Chondrocyte (in vitro differentiated cells): ENCODE data around the gene DCN. TPM values are rescaled to one million over a fixed set of nuclear protein-coding genes. Genes with fewer than 3 reads are reported as not detected.
A peak's percentile ranks its signal among the peaks of the same experiment; 100 is the strongest.

ENCODE experiments used
- DNase-seq: peaks from one replicate; pipeline ENCODE4 v3.0.0; 2021; ENCODE audit warnings: mixed read lengths, low spot score
- H3K27ac Mint-ChIP-seq: one replicate; pipeline ENCODE4 v1.8.0; 2021; ENCODE audit warnings: mild to moderate bottlenecking, moderate library complexity, mixed read lengths; ENCODE audit not compliant: unreplicated experiment
- H3K27me3 Mint-ChIP-seq: 2 replicates; pipeline ENCODE4 v1.8.0; 2021; ENCODE audit warnings: low read depth, mixed read lengths
- H3K36me3 Mint-ChIP-seq: 2 replicates; pipeline ENCODE4 v1.8.0; 2021; ENCODE audit warnings: low read depth, mixed read lengths
- H3K4me1 Mint-ChIP-seq: 2 replicates; pipeline ENCODE4 v1.8.0; 2021; ENCODE audit warnings: low read depth, mild to moderate bottlenecking, mixed read lengths
- H3K4me3 Mint-ChIP-seq: one replicate; pipeline ENCODE4 v1.8.0; 2021; ENCODE audit warnings: mild to moderate bottlenecking, moderate library complexity, mixed read lengths; ENCODE audit not compliant: unreplicated experiment
- H3K9me3 Mint-ChIP-seq: 2 replicates; pipeline ENCODE4 v1.8.0; 2021; ENCODE audit warnings: low read depth, mixed read lengths
- total RNA-seq: library from RNA; stranded (reverse); gene quantifications from 3 replicates; pipeline ENCODE4 v1.2.1, GENCODE V29; 2021
- TF ChIP-seq, protein P1 (sequence below): fragments of 200-600 bp; sonication (generic); IDR thresholded peaks from 2 replicates; pipeline ENCODE4 v1.5.0; 2021; ENCODE audit warnings: antibody characterized with exemption, mild to moderate bottlenecking, moderate library complexity

Gene DCN
- total RNA-seq, 1 donor from 2014 or later = 723 TPM

DNA sequence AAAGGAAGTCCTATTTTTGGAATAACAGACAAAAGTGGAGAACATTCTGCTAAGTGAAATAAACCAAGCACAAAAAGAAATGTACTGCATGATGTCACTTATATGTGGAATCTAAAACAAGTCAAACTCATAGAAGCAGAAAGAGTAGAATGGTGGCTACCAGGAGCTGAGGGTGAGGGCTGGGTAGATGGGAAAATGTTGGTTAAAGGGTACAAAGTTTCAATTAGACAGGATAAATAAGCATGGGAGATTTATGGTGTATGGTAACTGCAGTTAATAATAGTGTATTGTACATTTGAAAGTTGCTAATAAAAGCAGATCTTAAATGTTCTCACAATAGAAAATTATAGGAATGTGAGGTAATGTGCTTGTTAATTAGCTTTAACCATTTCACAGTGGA lies 84.2 kb downstream of the DCN start:
- Mint-ChIP-seq H3K4me3 (no peak overlapping the region), H3K27me3 (no peaks in the 10 kb centered on the region), H3K27ac (peak overlapping the region; percentile 96), H3K36me3 (peaks cover 5% of the 10 kb centered on the region), H3K9me3 (peaks cover 2% of the 10 kb centered on the region), H3K4me1 (peaks cover 67% of the 10 kb centered on the region)
- DNase-seq = no peak
- TF ChIP-seq, protein P1, sequence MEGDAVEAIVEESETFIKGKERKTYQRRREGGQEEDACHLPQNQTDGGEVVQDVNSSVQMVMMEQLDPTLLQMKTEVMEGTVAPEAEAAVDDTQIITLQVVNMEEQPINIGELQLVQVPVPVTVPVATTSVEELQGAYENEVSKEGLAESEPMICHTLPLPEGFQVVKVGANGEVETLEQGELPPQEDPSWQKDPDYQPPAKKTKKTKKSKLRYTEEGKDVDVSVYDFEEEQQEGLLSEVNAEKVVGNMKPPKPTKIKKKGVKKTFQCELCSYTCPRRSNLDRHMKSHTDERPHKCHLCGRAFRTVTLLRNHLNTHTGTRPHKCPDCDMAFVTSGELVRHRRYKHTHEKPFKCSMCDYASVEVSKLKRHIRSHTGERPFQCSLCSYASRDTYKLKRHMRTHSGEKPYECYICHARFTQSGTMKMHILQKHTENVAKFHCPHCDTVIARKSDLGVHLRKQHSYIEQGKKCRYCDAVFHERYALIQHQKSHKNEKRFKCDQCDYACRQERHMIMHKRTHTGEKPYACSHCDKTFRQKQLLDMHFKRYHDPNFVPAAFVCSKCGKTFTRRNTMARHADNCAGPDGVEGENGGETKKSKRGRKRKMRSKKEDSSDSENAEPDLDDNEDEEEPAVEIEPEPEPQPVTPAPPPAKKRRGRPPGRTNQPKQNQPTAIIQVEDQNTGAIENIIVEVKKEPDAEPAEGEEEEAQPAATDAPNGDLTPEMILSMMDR = no peak

DNA sequence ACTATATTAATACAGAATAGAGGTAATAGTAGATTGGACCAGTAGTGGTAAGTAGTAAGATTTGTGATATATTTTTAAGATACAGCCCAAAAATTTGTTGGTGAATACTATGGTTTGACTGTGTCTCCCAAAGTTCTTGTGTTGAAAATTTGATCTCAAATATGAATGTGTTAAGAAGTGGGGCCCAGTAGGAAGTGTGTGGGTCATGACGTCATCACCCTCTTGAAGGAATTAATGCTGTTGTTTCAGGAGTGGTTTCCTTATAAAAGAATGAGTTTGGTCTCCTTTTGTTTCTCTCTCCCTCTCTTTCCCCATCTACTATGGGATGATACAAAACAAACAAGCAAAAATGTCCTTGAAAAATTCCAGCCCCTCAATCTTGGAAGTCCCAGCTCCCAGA lies 87.7 kb downstream of the DCN start:
- no peak overlapping the region for H3K27ac Mint-ChIP-seq

DNA sequence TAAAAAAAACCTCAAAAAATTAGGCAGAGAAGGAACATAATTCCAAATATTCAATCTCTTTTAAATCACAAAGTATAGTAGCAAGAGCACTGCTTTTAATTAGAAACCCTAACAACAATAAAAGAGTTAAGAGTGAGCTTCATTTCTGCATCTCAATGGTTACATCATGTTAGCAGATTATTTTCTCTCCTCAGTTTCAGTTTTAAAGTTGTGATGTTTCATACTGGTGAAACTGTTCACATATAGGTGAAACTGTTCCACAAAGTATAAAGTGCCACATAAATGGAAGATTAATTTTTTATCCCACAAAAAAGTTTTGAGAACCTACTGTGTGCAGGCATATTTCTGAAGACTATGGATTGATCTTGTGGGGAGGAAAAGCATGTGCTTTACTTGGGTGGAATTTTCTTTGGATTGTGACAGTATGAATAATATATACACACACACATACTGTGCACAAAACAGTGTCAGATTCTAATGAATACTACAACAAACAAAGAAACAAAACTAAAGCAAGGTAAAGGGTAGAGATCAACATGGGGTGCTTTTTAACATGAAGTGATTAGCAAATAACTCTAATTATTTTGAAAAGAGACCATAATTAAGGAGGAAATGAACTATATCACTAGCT lies 88.5 kb downstream of the DCN start:
- Mint-ChIP-seq H3K4me1 (peaks cover 43% of the 10 kb centered on the region), H3K4me3 (peak overlapping the region; percentile 21), H3K27ac (peak overlapping the region; percentile 82), H3K36me3 (peaks cover 16% of the 10 kb centered on the region), H3K27me3 (no peaks in the 10 kb centered on the region), H3K9me3 (peaks cover 24% of the 10 kb centered on the region)
- no peak for DNase-seq
- TF ChIP-seq, protein P1 = no peak

More for the DNA sequence above, 87.7 kb downstream of the DCN start:
- DNase-seq = no peak
- Mint-ChIP-seq H3K9me3 (peaks cover 16% of the 10 kb centered on the region), H3K27me3 (no peaks in the 10 kb centered on the region), H3K36me3 (peaks cover 10% of the 10 kb centered on the region), H3K4me1 (peaks cover 51% of the 10 kb centered on the region), H3K4me3 (no peak overlapping the region)
- TF ChIP-seq, protein P1 = no peak

DNA sequence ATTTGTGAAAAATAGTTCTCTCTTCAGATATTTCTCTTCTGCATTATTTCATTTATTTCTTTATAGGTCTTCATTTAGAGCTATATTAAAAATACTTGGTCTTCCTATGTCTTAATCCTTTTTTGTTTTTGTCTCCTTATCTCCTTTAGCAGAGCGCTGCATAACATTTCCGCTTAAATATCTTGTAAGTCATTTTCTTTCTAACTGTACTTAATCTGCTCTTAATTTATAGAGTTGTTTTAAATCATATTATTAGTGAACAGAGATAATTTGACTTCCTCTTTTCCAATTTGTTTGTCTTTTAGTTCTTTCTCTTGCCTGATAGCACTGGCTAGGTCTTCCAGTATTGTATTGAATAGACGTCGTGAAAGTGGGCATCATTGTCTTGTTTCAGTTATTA lies 89.3 kb downstream of the DCN start:
- H3K27me3 Mint-ChIP-seq = no peaks in the 10 kb centered on the region
- H3K27ac Mint-ChIP-seq = no peak overlapping the region
- H3K4me1 Mint-ChIP-seq = peaks cover 36% of the 10 kb centered on the region
- peaks cover 32% of the 10 kb centered on the region for H3K9me3 Mint-ChIP-seq
- no peak for DNase-seq
- TF ChIP-seq, protein P1 = no peak
- H3K4me3 Mint-ChIP-seq = no peak overlapping the region
- H3K36me3 Mint-ChIP-seq = peaks cover 20% of the 10 kb centered on the region

DNA sequence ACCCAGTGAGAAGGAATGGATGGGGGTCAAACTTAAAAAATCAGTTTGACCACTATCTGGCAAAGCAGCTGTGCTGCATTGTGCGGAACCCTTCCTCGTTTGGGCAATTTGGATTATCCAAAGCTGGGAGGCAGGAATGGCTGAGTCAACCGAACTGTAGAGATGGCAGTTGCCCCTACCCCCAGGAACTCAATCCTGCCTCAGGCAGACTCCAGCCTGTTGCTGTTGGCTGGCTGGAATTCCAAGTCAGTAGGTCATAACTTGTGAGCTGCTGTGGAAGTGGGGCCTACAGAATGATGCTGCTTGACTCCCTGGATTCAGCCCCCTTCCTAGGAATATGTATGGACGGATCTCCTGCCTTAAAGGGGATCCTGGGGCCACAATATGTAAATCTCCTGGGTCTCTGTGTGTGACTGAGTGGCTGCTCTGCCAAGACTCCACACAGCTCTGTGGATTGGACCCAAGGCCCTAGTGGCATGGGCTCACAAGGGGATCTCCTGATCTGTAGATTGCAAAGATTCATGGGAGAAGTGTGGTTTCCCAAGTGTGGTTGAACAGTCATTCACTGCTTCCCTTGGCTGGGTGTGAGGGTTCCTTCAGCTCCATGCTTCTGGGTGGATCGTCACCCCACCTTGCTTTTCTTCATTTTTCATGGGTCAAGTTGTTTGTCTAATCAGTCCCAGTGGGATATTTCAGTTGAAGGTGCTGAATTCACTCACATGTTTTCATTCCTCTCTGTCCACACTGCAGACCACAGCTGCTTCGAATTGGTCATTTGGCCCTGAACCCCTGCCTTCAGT lies 90.5 kb downstream of the DCN start:
- Mint-ChIP-seq H3K27me3 (no peaks in the 10 kb centered on the region), H3K4me3 (no peak overlapping the region), H3K36me3 (peaks cover 20% of the 10 kb centered on the region), H3K27ac (peak overlapping the region; percentile 9), H3K4me1 (peaks cover 28% of the 10 kb centered on the region), H3K9me3 (peaks cover 41% of the 10 kb centered on the region)
- no peak for DNase-seq
- TF ChIP-seq, protein P1 = no peak

Other genes starting within 250 kb of the DCN start
- gene CCER1, start 227.6 kb downstream of the DCN start, total RNA-seq = not detected in 3 replicates
- not detected in 3 replicates for gene EPYC, start 177.8 kb downstream of the DCN start, total RNA-seq
- gene KERA, start 124.8 kb downstream of the DCN start, total RNA-seq = not detected in 3 replicates
- gene LUM, start 71.3 kb downstream of the DCN start, total RNA-seq = 462 to 834 TPM (median 481 TPM) in 3 replicates